ENCODE data around the gene ADCY5. TPM values are rescaled to one million over a fixed set of nuclear protein-coding genes. Genes with fewer than 3 reads are reported as not detected.

Gene ADCY5
- polyA plus RNA-seq, 2 of the 4 experiments (the other 2 are of a cell fraction) = 0.57 to 0.68 TPM

GRCh38 chr3:123291404-123291803, 157.5 kb downstream of the ADCY5 start (continued):
- TF ChIP-seq REST (IDR thresholded peaks at IDR 0.05) = no peak
- TF ChIP-seq FOXS1 (CRISPR knock-in tag; IDR thresholded peaks at IDR 0.05) = no peak
- no peak for TF ChIP-seq POLR2AphosphoS2 (conservative IDR thresholded peaks at IDR 0.05; ENCODE audit: low read length)
- TF ChIP-seq FOSB (CRISPR knock-in tag; IDR thresholded peaks at IDR 0.05) = no peak
- no peak for TF ChIP-seq MYC (IDR thresholded peaks at IDR 0.05; ENCODE audit: borderline replicate concordance, low read length)
- TF ChIP-seq EHMT2 (IDR thresholded peaks at IDR 0.05; ENCODE audit: low read depth) = no peak
- no peak for TF ChIP-seq NPAS2 (CRISPR knock-in tag; IDR thresholded peaks at IDR 0.05; ENCODE audit: borderline replicate concordance)

DNA sequence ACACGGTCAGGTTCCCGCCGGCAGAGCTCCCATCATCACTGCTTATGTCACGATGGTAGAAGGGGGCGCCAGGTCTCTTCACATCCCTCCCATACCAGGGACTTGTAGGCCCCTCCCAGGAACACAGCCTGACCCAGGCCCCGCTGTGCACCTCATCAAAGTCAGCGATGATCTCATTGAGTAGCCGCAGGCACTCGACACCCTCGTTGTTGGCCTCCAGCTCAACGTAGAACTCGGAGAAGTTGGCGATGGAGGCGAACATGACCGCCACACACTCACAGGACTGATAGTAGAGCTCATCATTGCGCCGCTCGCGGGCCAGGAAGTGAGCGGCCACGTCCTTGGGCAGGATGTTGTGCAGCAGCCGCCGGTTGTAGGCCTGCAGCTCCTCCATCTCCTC, 157.9 kb downstream of the ADCY5 start:
- FAIRE-seq = no peak
- no peak for TF ChIP-seq ESRRA (IDR thresholded peaks at IDR 0.05; ENCODE audit: borderline replicate concordance, low read length)
- no peak for TF ChIP-seq RCOR1 (IDR thresholded peaks at IDR 0.05; ENCODE audit: low read depth, low read length)
- no peak for TF ChIP-seq JUN (IDR thresholded peaks at IDR 0.05)
- TF ChIP-seq HEYL (CRISPR knock-in tag; IDR thresholded peaks at IDR 0.05) = no peak
- TF ChIP-seq GATA3 (IDR thresholded peaks at IDR 0.05; ENCODE audit: borderline replicate concordance) = no peak
- TF ChIP-seq CHD2 (IDR thresholded peaks at IDR 0.05; ENCODE audit: low read length, partially characterized antibody) = no peak
- TF ChIP-seq NFE2L2 (conservative IDR thresholded peaks at IDR 0.05; ENCODE audit: low read length) = no peak
- TF ChIP-seq ZFP36 (IDR thresholded peaks at IDR 0.05; ENCODE audit: borderline replicate concordance, partially characterized antibody) = no peak
- no peak for TF ChIP-seq KDM5A (IDR thresholded peaks at IDR 0.05)
- TF ChIP-seq NR3C1 (IDR thresholded peaks at IDR 0.05) = no peak
- TF ChIP-seq PHF8 (IDR thresholded peaks at IDR 0.05; ENCODE audit: borderline replicate concordance, low read depth) = no peak
- TF ChIP-seq, protein P1, sequence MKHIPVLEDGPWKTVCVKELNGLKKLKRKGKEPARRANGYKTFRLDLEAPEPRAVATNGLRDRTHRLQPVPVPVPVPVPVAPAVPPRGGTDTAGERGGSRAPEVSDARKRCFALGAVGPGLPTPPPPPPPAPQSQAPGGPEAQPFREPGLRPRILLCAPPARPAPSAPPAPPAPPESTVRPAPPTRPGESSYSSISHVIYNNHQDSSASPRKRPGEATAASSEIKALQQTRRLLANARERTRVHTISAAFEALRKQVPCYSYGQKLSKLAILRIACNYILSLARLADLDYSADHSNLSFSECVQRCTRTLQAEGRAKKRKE (CRISPR knock-in tag; IDR thresholded peaks at IDR 0.05; ENCODE audit: low read depth) = no peak
- TF ChIP-seq, protein P2, sequence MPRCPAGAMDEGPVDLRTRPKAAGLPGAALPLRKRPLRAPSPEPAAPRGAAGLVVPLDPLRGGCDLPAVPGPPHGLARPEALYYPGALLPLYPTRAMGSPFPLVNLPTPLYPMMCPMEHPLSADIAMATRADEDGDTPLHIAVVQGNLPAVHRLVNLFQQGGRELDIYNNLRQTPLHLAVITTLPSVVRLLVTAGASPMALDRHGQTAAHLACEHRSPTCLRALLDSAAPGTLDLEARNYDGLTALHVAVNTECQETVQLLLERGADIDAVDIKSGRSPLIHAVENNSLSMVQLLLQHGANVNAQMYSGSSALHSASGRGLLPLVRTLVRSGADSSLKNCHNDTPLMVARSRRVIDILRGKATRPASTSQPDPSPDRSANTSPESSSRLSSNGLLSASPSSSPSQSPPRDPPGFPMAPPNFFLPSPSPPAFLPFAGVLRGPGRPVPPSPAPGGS (IDR thresholded peaks at IDR 0.05) = no peak
- TF ChIP-seq SREBF2 (IDR thresholded peaks at IDR 0.05) = no peak
- no peak for TF ChIP-seq ZC3H11A (IDR thresholded peaks at IDR 0.05)
- Histone ChIP-seq H3K4me2 (no peak overlapping the region), H3K4me3 (no peak overlapping the region), H3K4me1 (no peaks in the 10 kb centered on the region), H3K27ac (no peak overlapping the region), H3K9me3 (no peaks in the 10 kb centered on the region)
- no peak for DNase-seq (ENCODE audit: low read depth in 1 of 2, low spot score in 1 of 2)
- CTCF ChIA-PET = interaction anchor here (0.6 to 1.2 kb wide), 3 partner anchors 9 to 41 kb away, joined by 3 read pairs; no protein-coding TSS in a partner anchor
- POLR2A ChIA-PET = no interaction called here
- ATAC-seq = no peak
- WGBS (ENCODE audit: missing lambda C conversion rate) = 61% methylated on average over 15 of the region's 23 CpGs

Measured in A549 (cell line).